GM21786 (cell line): ENCODE results near the gene CHI3L1.

Source experiments
- ATAC-seq: cut with Tn5 transposase; IDR thresholded peaks from one replicate; pipeline ENCODE4 v1.9.1; 2021; ENCODE audit not compliant: unreplicated experiment

The CHI3L1 gene

GRCh38 chr1:203136409-203137042 is 50.0 kb downstream of the CHI3L1 start:
- ATAC-seq = no peak

- ATAC-seq = no peak
Observed at GRCh38 chr1:203135636-203136305, 50.7 kb downstream of the CHI3L1 start.

- no peak for ATAC-seq
Observed at GRCh38 chr1:203133970-203134725, 52.4 kb downstream of the CHI3L1 start.

- ATAC-seq = no peak
Observed at GRCh38 chr1:203131548-203132200, 54.8 kb downstream of the CHI3L1 start.

GRCh38 chr1:203130358-203130985 is 56.0 kb downstream of the CHI3L1 start:
- ATAC-seq = no peak

GRCh38 chr1:203129501-203130231 is 56.8 kb downstream of the CHI3L1 start:
- no peak for ATAC-seq
